ENCODE measurements around the gene KCNH3.
A peak's percentile ranks its signal among the peaks of the same experiment; 100 is the strongest.

The KCNH3 gene

GRCh38 chr12:49559011-49559675 lies 20.3 kb downstream of the KCNH3 start:
- no peak for DNase-seq (ENCODE audit: low read depth, low spot score)

- no peak for DNase-seq (ENCODE audit: low read depth, low spot score)
Measured at GRCh38 chr12:49560695-49561094, 21.9 kb downstream of the KCNH3 start.

DNA sequence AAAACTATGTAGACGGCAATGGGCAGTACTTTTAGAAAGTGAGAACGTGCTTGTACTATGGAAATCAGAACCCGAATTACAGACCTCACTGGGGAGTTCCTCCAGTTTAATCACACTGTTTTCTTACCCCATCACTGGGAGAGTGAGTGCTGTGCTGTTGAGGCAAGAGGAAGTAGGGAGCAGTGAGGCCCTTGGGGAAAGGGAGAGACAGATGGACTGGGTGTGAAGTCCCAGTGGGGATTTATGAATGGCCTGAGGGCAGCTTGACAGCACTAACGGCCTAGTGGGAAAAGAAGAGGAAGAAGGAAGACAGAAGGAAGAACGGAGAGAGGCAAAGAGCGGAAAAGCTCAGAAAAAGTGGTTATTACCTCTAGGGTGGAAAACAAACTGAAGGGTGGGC lies 23.4 kb downstream of the KCNH3 start:
- DNase-seq (ENCODE audit: low read depth, low spot score), result no peak

DNA sequence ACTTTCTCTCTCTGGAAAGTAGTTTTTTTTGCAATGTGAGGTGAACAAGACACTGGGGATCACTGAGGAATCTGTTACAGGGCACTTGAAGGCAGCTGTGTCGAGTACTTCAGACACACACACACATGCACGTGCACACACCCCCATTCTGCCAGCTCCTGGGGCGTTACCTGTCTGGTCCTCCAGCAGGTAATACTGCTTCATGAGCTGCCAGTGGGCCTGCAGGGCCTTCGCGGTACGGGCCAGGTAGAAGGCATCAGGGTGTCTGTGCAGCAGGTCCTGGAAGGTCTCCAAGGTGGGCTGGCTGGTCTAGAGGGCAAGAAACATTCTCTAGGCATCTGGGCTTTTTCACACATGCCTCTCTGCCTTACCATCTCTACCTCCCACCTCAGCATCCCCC lies 24.0 kb downstream of the KCNH3 start:
- DNase-seq (ENCODE audit: low read depth, low spot score), result no peak

- DNase-seq (ENCODE audit: low read depth, low spot score), result no peak
Measured at GRCh38 chr12:49563951-49564685, 25.3 kb downstream of the KCNH3 start.

DNA sequence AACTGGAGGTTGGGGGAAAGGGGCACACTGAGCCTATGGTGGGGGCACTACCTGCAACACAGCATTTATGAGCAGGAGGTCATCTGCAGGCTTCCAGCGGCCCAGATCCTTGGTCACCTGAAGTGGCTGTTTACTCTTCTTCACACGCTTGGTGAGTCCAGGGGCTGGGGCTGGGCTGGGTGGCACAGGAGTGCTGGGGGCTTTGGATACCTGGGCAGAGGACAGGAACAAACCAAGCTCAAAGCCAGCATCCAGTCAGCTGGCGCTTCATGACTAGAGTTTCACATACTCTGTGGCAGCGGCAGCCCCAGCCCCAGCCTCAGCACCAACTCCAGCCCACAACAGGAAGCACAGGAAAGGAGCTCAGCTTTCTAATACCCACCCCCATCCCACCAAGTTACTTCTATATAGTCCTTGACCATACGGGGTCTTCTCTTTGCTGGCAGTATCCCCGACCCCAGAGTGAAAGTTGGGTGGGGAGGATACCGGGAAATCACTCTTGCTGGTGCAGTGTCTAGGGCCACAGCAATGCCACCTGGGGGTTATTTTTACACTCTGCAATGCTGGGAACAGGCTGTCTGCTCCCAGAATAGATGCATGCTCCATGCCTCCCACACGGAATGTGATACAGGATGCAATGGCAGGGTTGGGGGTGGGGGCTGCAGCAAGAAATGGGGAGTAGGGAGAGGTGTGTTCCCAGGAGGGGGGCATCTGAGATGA lies 26.0 kb downstream of the KCNH3 start:
- DNase-seq (ENCODE audit: low read depth, low spot score), result no peak

GRCh38 chr12:49565406-49566265 lies 26.8 kb downstream of the KCNH3 start:
- DNase-seq (ENCODE audit: low read depth, low spot score), result no peak

DNA sequence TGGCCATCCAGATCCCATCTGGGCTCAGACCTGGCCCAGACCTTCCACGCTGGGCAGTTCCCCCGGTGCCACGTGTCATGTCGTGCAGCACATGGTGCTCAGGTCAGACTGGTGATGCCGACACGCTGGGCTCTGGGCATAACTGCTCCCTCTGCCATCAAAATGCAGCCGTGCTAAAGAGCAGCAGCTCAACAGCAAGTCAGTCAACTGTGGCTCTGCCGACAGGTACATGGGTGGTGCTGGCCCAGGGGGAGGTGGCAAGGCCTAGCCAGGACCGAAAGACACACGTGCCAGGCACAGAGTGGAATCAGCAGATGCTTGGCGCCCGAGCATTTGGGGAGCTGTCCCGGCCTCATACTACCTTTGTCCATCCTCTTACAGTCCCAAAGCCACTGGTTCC lies 27.5 kb downstream of the KCNH3 start:
- DNase-seq (ENCODE audit: low read depth, low spot score), result no peak

- DNase-seq (ENCODE audit: low read depth, low spot score), result no peak
Measured at GRCh38 chr12:49567302-49567610, 28.4 kb downstream of the KCNH3 start.

DNA sequence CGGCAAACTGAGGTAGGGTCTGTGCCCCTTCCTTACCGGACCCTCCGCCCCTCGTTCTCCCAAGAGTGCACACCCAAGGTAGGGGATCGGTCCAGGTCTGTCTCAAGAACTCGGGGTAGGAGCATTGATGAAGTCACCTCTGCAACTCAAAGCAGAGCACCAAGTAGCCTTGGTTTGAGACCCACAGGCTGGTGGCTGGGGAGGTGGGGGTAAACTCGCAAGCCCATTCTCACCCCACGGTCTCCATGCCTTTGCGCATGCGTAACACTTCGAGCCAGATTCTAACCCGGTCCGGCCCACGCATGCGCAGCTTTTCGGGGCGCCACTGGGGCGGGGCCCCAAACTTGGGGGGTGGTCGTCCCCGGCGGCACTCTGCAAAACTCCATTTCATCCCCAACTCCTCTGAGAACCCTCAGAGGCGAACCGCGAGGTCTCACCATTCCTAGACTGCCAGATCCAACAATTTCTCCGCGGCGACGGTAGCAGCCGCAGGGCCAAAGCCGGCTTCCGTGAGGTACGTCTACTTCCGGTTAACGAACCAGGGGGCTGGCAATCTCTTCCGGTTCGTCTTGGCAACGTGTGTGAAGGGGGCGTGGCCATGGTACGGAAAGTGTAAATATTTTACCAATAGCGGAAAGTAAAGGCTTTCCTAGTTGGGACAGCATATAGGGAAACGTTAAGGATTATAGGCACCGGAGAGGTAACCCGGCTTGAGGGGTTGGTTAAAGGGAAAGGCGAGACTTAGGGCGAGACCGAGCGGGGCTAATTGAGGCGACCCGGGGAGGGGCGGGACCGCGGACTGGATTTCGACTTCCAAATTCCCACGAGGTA lies 29.0 kb downstream of the KCNH3 start, which contains the start of gene MCRS1:
Gene MCRS1 (minus strand): TSS at position 532 of the 831 bp plus-strand sequence. CDS start 1,411 bp downstream, outside the sequence.
- peak; percentile 77 for DNase-seq (ENCODE audit: low read depth, low spot score)

- DNase-seq (ENCODE audit: low read depth, low spot score), result no peak
Measured at GRCh38 chr12:49568442-49569162, 29.8 kb downstream of the KCNH3 start.

DNA sequence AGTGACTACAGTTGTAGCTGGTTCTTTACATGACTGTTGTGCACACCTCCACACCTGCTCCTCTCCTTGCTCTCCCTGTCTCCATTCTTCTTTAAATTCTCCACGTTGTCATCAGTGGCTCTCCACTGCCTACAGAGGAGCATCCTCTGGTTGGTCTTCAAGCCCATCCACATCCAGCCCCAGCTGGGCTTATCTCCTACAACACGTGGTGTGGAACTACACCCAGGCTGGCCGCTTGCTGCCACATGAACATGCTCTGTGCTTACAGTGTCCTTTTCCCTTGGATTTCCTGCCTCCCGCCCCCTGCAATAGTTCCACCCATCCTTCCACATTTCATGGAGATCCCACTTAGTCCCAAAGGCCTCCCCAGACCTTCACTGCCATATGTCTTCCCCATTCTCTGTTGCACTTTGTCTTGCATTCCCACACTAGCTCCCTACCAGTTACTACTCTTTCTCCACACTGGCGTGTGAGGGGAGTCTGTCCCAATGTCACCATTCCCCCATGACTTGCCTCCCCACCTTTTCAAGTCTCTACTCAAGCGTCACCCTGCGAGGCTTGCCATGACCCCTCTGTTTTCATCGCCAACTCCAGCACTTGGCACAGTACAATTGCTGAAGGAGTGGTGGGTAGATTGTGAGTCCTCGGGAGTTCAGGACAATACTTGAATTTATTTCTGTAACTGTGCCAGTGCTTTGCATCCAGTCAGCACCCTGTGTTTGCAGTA lies 38.9 kb downstream of the KCNH3 start:
- no peak for DNase-seq (ENCODE audit: low read depth, low spot score)

GRCh38 chr12:49578471-49579112 lies 39.8 kb downstream of the KCNH3 start:
- DNase-seq (ENCODE audit: low read depth, low spot score), result no peak

- DNase-seq (ENCODE audit: low read depth, low spot score), result peak; percentile 54
Measured at GRCh38 chr12:49580572-49581535, 42.0 kb downstream of the KCNH3 start.

- DNase-seq (ENCODE audit: low read depth, low spot score), result no peak
Measured at GRCh38 chr12:49582201-49582600, 43.4 kb downstream of the KCNH3 start.

GRCh38 chr12:49582850-49583249 lies 44.0 kb downstream of the KCNH3 start:
- no peak for DNase-seq (ENCODE audit: low read depth, low spot score)

DNA sequence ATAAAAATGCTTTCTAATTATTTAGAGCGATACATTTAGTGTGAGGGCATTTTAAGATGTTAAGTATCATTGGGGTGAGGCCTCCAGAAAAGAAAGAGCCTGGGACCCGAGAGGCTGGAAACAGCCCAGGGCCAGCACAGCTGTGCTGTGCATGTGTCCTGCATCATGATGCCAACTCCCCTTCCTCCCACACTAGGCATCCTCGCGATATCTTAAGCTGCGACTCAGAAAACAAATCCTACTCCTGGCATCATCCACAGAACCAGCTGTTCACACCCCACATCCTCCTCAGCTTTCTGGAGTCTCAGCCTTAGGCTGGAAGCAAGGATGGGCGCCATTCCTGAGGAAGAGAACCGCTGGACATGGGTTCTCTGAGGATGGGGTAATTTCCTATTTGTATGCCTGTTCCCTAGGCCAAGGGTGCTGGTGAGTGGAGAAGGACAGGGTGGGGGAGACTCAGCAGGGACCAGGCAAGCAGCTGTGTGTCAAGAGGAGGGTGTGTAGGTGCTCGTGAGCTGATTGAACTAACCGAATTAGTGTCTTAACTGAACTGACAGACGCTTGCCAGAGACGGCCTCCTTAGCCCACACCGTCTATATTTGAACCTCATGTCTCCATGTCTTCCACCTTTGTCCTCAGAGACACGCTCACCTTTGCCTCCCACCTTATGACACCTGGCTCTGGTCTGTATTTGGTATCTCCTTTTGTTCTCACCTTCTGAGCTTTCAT lies 44.7 kb downstream of the KCNH3 start:
- DNase-seq (ENCODE audit: low read depth, low spot score), result no peak

All from smooth muscle cell of the brain vasculature (primary cell).